K562 (cell line): ENCODE results near the gene SLC35E1. TPM values are rescaled to one million over a fixed set of nuclear protein-coding genes. Genes with fewer than 3 reads are reported as not detected.

Experiments used
- ATAC-seq: fragments of 200-7000 bp; cut with Tn5 transposase; 3 replicates; pipeline ENCODE4 v1.9.1; 2020; ENCODE audit warnings: moderate library complexity
- BruUV-seq: library from RNA; stranded (reverse); fragments of 400-500 nt; replicated peaks from 2 replicates; lab custom pipeline; 2021; lab: Mats Ljungman, UMichigan
- CTCF ChIA-PET: fragments of 300-600 bp; formaldehyde crosslinking; extraction: SDS; loops from one replicate; lab custom pipeline; 2021; ENCODE audit warnings: low intra/inter-chr PET ratio; lab: Yijun Ruan, JAX
- POLR2A ChIA-PET: fragments of 300-600, 350-650 bp; sonication (Branson Sonifier 250); formaldehyde crosslinking; extraction: SDS; loops from one replicate; lab custom pipeline; 2021; ENCODE audit warnings: antibody characterized with exemption, inconsistent platforms; lab: Yijun Ruan, JAX
- DNase-seq, 4 experiments: peaks; one replicate each; pipeline versions ENCODE4 v3.0.0 to v3.0.0-alpha.2; 2011 to 2018; ENCODE audit warnings: low spot score in 3 of 4, mixed read lengths in 3 of 4; ENCODE audit errors: extremely low read depth in 1 of 4
- FAIRE-seq: peaks from 2 replicates; lab custom pipeline; 2011; peaks lifted over from hg19 to GRCh38; lab: Jason Lieb, UNC
- H2AFZ ChIP-seq: 2 replicates; pipeline ENCODE4 v1.6.0; 2011; ENCODE audit warnings: low read depth, low read length, control low read depth, inconsistent platforms
- H3K27ac ChIP-seq: fragments of 200-600 bp; 3 replicates; pipeline ENCODE4 v1.8.0; 2011; ENCODE audit warnings: low read depth, mild to moderate bottlenecking, control low read depth, inconsistent platforms, low read length, moderate library complexity, mixed read lengths; ENCODE audit errors: extremely low read depth
- H3K27me3 ChIP-seq, 2 experiments: fragments of 300-600 bp in 1 of 2; 2 replicates in 1 of 2; 3 replicates in 1 of 2; pipeline versions ENCODE4 v1.6.0 to v1.8.0; 2011; ENCODE audit warnings: inconsistent platforms in 2 of 2, low read length in 2 of 2, mild to moderate bottlenecking in 1 of 2, mixed read lengths in 1 of 2, moderate library complexity in 1 of 2; ENCODE audit not compliant: control insufficient read depth in 2 of 2, insufficient read depth in 2 of 2
- H3K36me3 ChIP-seq: fragments of 300-600 bp; 3 replicates; pipeline ENCODE4 v1.8.0; 2011; ENCODE audit warnings: mild to moderate bottlenecking, low read length, inconsistent platforms; ENCODE audit not compliant: control insufficient read depth, insufficient read depth
- H3K4me1 ChIP-seq, 2 experiments: fragments of 200-600 bp in 1 of 2; replicated peaks in 1 of 2; 2 replicates in 1 of 2; 3 replicates in 1 of 2; pipeline versions ENCODE4 v1.5.1 to v1.8.0; 2011; ENCODE audit warnings: inconsistent platforms in 2 of 2, low read length in 2 of 2, mild to moderate bottlenecking in 1 of 2, mixed read lengths in 1 of 2, moderate library complexity in 1 of 2; ENCODE audit not compliant: control insufficient read depth in 2 of 2, insufficient read depth in 2 of 2
- H3K4me2 ChIP-seq: 2 replicates; pipeline ENCODE4 v1.6.1; 2011; ENCODE audit warnings: low read length, control low read depth, inconsistent platforms, mixed read lengths; ENCODE audit not compliant: insufficient read depth
- H3K4me3 ChIP-seq: fragments of 200-600 bp; sonication (generic), shearing (Covaris generic); 2 replicates; pipeline ENCODE4 v1.5.1; 2016; ENCODE audit warnings: control low read depth, inconsistent platforms
- H3K79me2 ChIP-seq: fragments of 200-600 bp; 3 replicates; pipeline ENCODE4 v1.8.0; 2011; ENCODE audit warnings: low read length, inconsistent platforms; ENCODE audit not compliant: control insufficient read depth, insufficient read depth
- H3K9ac ChIP-seq, 2 experiments: 2 replicates each; pipeline versions ENCODE4 v1.6.0 to v1.6.1; 2011; ENCODE audit warnings: low read depth in 2 of 2, low read length in 2 of 2, control low read depth in 1 of 2, inconsistent platforms in 1 of 2, mild to moderate bottlenecking in 1 of 2, mixed read lengths in 1 of 2; ENCODE audit not compliant: insufficient read depth in 1 of 2
- H3K9me1 ChIP-seq: one replicate; pipeline ENCODE4 v1.6.0; 2011; ENCODE audit warnings: inconsistent platforms, mild to moderate bottlenecking, low read length, moderate library complexity; ENCODE audit not compliant: control insufficient read depth, insufficient read depth
- H3K9me3 ChIP-seq: replicated peaks from 2 replicates; pipeline ENCODE4 v1.5.1; 2011; ENCODE audit warnings: low read depth, low read length, inconsistent platforms; ENCODE audit not compliant: control insufficient read depth, insufficient read depth
- H4K20me1 ChIP-seq: replicated peaks from 2 replicates; pipeline ENCODE4 v1.6.1; 2011; ENCODE audit warnings: low read length, inconsistent platforms, mixed read lengths; ENCODE audit not compliant: control insufficient read depth, insufficient read depth
- BHLHE40 ChIP-seq: IDR thresholded peaks from 2 replicates; pipeline ENCODE4 v1.6.1; 2011; ENCODE audit warnings: low read length, improper control_type of control experiment
- CBX3 ChIP-seq, 2 experiments: IDR thresholded peaks; 1 replicate in 1 of 2; 2 replicates in 1 of 2; pipeline ENCODE4 v1.6.1; 2012; ENCODE audit warnings: inconsistent platforms in 2 of 2, low read length in 2 of 2, borderline replicate concordance in 1 of 2, control low read depth in 1 of 2
- ELF4 ChIP-seq: fragments of 450-650 bp; formaldehyde crosslinking; IDR thresholded peaks from 2 replicates; pipeline ENCODE4 v1.4.0; 2022; ENCODE audit warnings: missing genetic modification characterization
- HCFC1 ChIP-seq: IDR thresholded peaks from 2 replicates; pipeline ENCODE4 v1.6.1; 2012; ENCODE audit warnings: low read depth, low read length, improper control_type of control experiment
- KDM4B ChIP-seq, 2 experiments: fragments of 450-650 bp in 1 of 2; sonication (generic) in 1 of 2; IDR thresholded peaks; 2 replicates each; pipeline ENCODE4 v1.6.1; 2016 to 2017; ENCODE audit warnings: borderline replicate concordance in 2 of 2, antibody characterized with exemption in 1 of 2, low read depth in 1 of 2, mild to moderate bottlenecking in 1 of 2
- LCOR ChIP-seq: sonication (generic); formaldehyde crosslinking; IDR thresholded peaks from 2 replicates; pipeline ENCODE4 v1.8.0; 2022; ENCODE audit warnings: mild to moderate bottlenecking, missing genetic modification reagents
- MCM3 ChIP-seq: fragments of 450-650 bp; IDR thresholded peaks from 2 replicates; pipeline ENCODE4 v1.6.1; 2016
- MTA1 ChIP-seq: fragments of 450-650 bp; IDR thresholded peaks from 2 replicates; pipeline ENCODE4 v1.6.1; 2017; ENCODE audit warnings: borderline replicate concordance
- NFE2L1 ChIP-seq: fragments of 450-650 bp; IDR thresholded peaks from 2 replicates; pipeline ENCODE4 v1.6.1; 2016; ENCODE audit warnings: missing genetic modification characterization, low read depth, mild to moderate bottlenecking, missing compliant biosample characterization, moderate library complexity, borderline replicate concordance
- RNF2 ChIP-seq: sonication (generic); IDR thresholded peaks from 2 replicates; pipeline ENCODE4 v1.6.1; 2016
- THAP12 ChIP-seq: fragments of 250-450 bp; sonication (Bioruptor Pico); IDR thresholded peaks from 2 replicates; pipeline ENCODE4 v1.9.0; 2021; ENCODE audit warnings: mild to moderate bottlenecking, inconsistent platforms
- ZNF12 ChIP-seq: sonication (generic); formaldehyde crosslinking; IDR thresholded peaks from 2 replicates; pipeline ENCODE4 v1.4.0; 2020; ENCODE audit warnings: mild to moderate bottlenecking, missing genetic modification reagents
- ZNF134 ChIP-seq: fragments of 250-450 bp; sonication (Bioruptor Pico); conservative IDR thresholded peaks from 2 replicates; pipeline ENCODE4 v1.4.0; 2020
- ZNF316 ChIP-seq: fragments of 450-650 bp; IDR thresholded peaks from 2 replicates; pipeline ENCODE4 v1.6.1; 2016
- WGBS: fragments of 100-300 bp; shearing (Covaris generic); methylation state at CpG from one replicate; pipeline ENCODE4 v1.1.6; 2016; ENCODE audit warnings: low coverage, mixed read lengths; ENCODE audit not compliant: insufficient coverage; ENCODE audit errors: missing lambda C conversion rate; 5-methylcytosine and 5-hydroxymethylcytosine counted together
- in situ Hi-C: fragments of 300-500 bp; cut with MboI; formaldehyde crosslinking; loops from 4 replicates; pipeline ENCODE4 v1.15.0; 2018; ENCODE audit warnings: inconsistent platforms, mixed read lengths
- intact Hi-C: fragments of 100-400 bp; cut with micrococcal nuclease; formaldehyde crosslinking; loops from 2 replicates; pipeline ENCODE4 v1.14.2; 2022
- polyA plus RNA-seq, 8 experiments: library from polyadenylated mRNA; depleted of rRNA in 4 of 8; stranded (reverse) in 5 of 8; unstranded in 3 of 8; fragments of >200 nt; fragmentation: Nextera tagmentation in 2 of 8; fragmentation: Illumina TruSeq in 1 of 8; extraction: Ambion mirVana in 2 of 8; extraction: Trizol in 1 of 8; gene quantifications; 2 replicates each; pipeline versions ENCODE4 v1.2.1 to v1.2.3, GENCODE V29; 2011 to 2014; ENCODE audit warnings: inconsistent platforms in 1 of 8, missing spikeins in 1 of 8
- total RNA-seq, 7 experiments: library from RNA; depleted of rRNA in 6 of 7; stranded (reverse); fragments of >200 nt in 6 of 7; fragmentation: Illumina TruSeq in 2 of 7; extraction: Trizol in 2 of 7; gene quantifications; 2 replicates each; pipeline versions ENCODE4 v1.2.1 to v1.2.3, GENCODE V29; 2011 to 2021; ENCODE audit warnings: low replicate concordance in 1 of 7

Gene SLC35E1
- total and polyA plus RNA-seq, 9 of the 15 experiments (the other 6 are each of a cell fraction or from before 2014, with no cell fraction given), result 15.0 to 40.1 (median 25.7) TPM

GRCh38 chr19:16581145-16581970 lies 9.1 kb upstream of the SLC35E1 start:
- CTCF ChIA-PET, result no interaction called here
- no peak overlapping the region for H3K4me3 ChIP-seq
- ATAC-seq (peak; percentile 73), FAIRE-seq (peak; percentile 86), DNase-seq (peak in 2 of 4 experiments; percentile 71 to 75)
- no peak overlapping the region for H2AFZ ChIP-seq
- POLR2A ChIA-PET, result interaction anchor here (1.1 to 2.2 kb wide), 5 partner anchors 8 to 34 kb away, joined by 3 to 11 read pairs (median 4); partner anchors contain the start of gene SLC35E1
- H3K9me1 ChIP-seq, result peaks cover 4% of the 10 kb centered on the region
- no peaks in the 10 kb centered on the region for H3K9me3 ChIP-seq
- intact Hi-C loops, result no loop called here
- H3K36me3 ChIP-seq, result peaks cover 58% of the 10 kb centered on the region; the same call in 2 of the 3 replicates
- H3K79me2 ChIP-seq, result peaks cover 92% of the 10 kb centered on the region
- peak overlapping the region; percentile 64 for H3K4me2 ChIP-seq
- H3K9ac ChIP-seq, result peak overlapping the region; percentile 58 to 86
- H3K4me1 ChIP-seq, result peaks cover 48 to 61% of the 10 kb centered on the region in 2 experiments; a peak in 4 of 5 replicates
- 14% methylated on average over 12 of the region's 12 CpGs for WGBS
- peaks cover 9% of the 10 kb centered on the region; the same call in 1 of the 2 replicates for H4K20me1 ChIP-seq
- no TSS peak for BruUV-seq
- H3K27me3 ChIP-seq, result no peaks in the 10 kb centered on the region; a peak in 1 of 5 replicates
- peak overlapping the region; percentile 71 for H3K27ac ChIP-seq
- in situ Hi-C loops, result no loop called here
- peak; percentile 73; the same call in 1 of the 2 replicates for TF ChIP-seq ZNF12 (CRISPR knock-in tag)
- no peak for TF ChIP-seq ZNF134
- no peak for TF ChIP-seq NFE2L1 (tag)
- no peak for TF ChIP-seq MTA1
- peak; percentile 76 for TF ChIP-seq BHLHE40
- no peak for TF ChIP-seq LCOR (CRISPR knock-in tag)
- TF ChIP-seq MCM3, result no peak
- TF ChIP-seq CBX3 (IDR thresholded peaks at IDR 0.05; ENCODE audit: borderline replicate concordance in 1 of 2, low read length in 2 of 2), result peak in 1 of 2 experiments; percentile 23; a peak in 1 of 3 replicates
- TF ChIP-seq RNF2, result peak; percentile 72
- TF ChIP-seq ELF4 (CRISPR knock-in tag), result no peak
- TF ChIP-seq HCFC1, result no peak
- no peak for TF ChIP-seq THAP12 (CRISPR knock-in tag)
- TF ChIP-seq ZNF316, result peak; percentile 70
- no peak for TF ChIP-seq KDM4B (IDR thresholded peaks at IDR 0.05; ENCODE audit: borderline replicate concordance in 2 of 2, low read depth in 1 of 2)
